IMR-90 (cell line): ENCODE results near the gene PISD. TPM values are rescaled to one million over a fixed set of nuclear protein-coding genes. Genes with fewer than 3 reads are reported as not detected.

ENCODE experiments used
- ATAC-seq: fragments of 200-7000 bp; cut with Tn5 transposase; 2 replicates; pipeline ENCODE4 v1.9.1; 2020; ENCODE audit warnings: low read depth, mild to moderate bottlenecking, moderate library complexity
- BruUV-seq: library from RNA; stranded (reverse); fragments of 400-500 nt; replicated peaks from 2 replicates; lab custom pipeline; 2021; lab: Mats Ljungman, UMichigan
- CTCF ChIA-PET: fragments of 300-600 bp; formaldehyde crosslinking; extraction: SDS; loops from one replicate; lab custom pipeline; 2021; ENCODE audit warnings: antibody characterized with exemption; lab: Yijun Ruan, JAX
- POLR2A ChIA-PET: fragments of 300-600 bp; sonication (Branson Sonifier 250); formaldehyde crosslinking; loops from one replicate; lab custom pipeline; 2022; ENCODE audit warnings: antibody characterized with exemption; ENCODE audit not compliant: unreplicated experiment; lab: Charles Lee
- DNase-seq: peaks from one replicate; pipeline ENCODE4 v3.0.0; 2013
- H2AFZ ChIP-seq: replicated peaks from 2 replicates; pipeline ENCODE3; 2013; ENCODE audit warnings: low read length, mild to moderate bottlenecking; ENCODE audit not compliant: poor library complexity
- H2AK5ac ChIP-seq: 2 replicates; pipeline ENCODE4 v1.6.1; 2013; ENCODE audit warnings: low read depth, low read length, inconsistent platforms
- H2AK9ac ChIP-seq: replicated peaks from 2 replicates; pipeline ENCODE3; 2013; ENCODE audit warnings: mild to moderate bottlenecking, low read depth, low read length, moderate library complexity; ENCODE audit not compliant: poor library complexity
- H2BK120ac ChIP-seq: 2 replicates; pipeline ENCODE4 v1.6.1; 2013; ENCODE audit warnings: low read depth, low read length, inconsistent platforms
- H2BK15ac ChIP-seq: 3 replicates; pipeline ENCODE4 v1.6.1; 2013; ENCODE audit warnings: low read depth, low read length, inconsistent platforms
- H2BK20ac ChIP-seq: 2 replicates; pipeline ENCODE4 v1.6.1; 2013; ENCODE audit warnings: low read depth, mild to moderate bottlenecking, inconsistent platforms, low read length, moderate library complexity
- H2BK5ac ChIP-seq: 2 replicates; pipeline ENCODE4 v1.6.1; 2013; ENCODE audit warnings: mild to moderate bottlenecking, low read depth, low read length, inconsistent platforms; ENCODE audit not compliant: poor library complexity, severe bottlenecking
- H3K14ac ChIP-seq: replicated peaks from 2 replicates; pipeline ENCODE4 v1.6.1; 2013; ENCODE audit warnings: low read depth, low read length, inconsistent platforms
- H3K18ac ChIP-seq: 2 replicates; pipeline ENCODE4 v1.6.1; 2013; ENCODE audit warnings: low read depth, low read length, control low read depth
- H3K23ac ChIP-seq: 2 replicates; pipeline ENCODE4 v1.6.1; 2013; ENCODE audit warnings: low read depth, low read length, inconsistent platforms
- H3K27ac ChIP-seq: 2 replicates; pipeline ENCODE4 v1.5.1; 2013; ENCODE audit warnings: mild to moderate bottlenecking, control low read depth, low read length; ENCODE audit not compliant: insufficient read depth
- H3K27me3 ChIP-seq: 2 replicates; pipeline ENCODE4 v1.6.1; 2013; ENCODE audit warnings: low read length; ENCODE audit not compliant: control insufficient read depth, insufficient read depth
- H3K36me3 ChIP-seq: 2 replicates; pipeline ENCODE4 v1.6.1; 2013; ENCODE audit warnings: low read length, mixed read lengths; ENCODE audit not compliant: control insufficient read depth, insufficient read depth
- H3K4ac ChIP-seq: 2 replicates; pipeline ENCODE4 v1.6.1; 2013; ENCODE audit warnings: low read depth, low read length, inconsistent platforms
- H3K4me1 ChIP-seq: 2 replicates; pipeline ENCODE4 v1.6.1; 2013; ENCODE audit warnings: low read length, mixed read lengths; ENCODE audit not compliant: control insufficient read depth, insufficient read depth
- H3K4me2 ChIP-seq: 2 replicates; pipeline ENCODE4 v1.6.1; 2013; ENCODE audit warnings: low read depth, mild to moderate bottlenecking, control low read depth, low read length, moderate library complexity
- H3K4me3 ChIP-seq: 2 replicates; pipeline ENCODE4 v1.5.1; 2013; ENCODE audit warnings: low read depth, mild to moderate bottlenecking, control low read depth, low read length, moderate library complexity; ENCODE audit not compliant: insufficient read depth
- H3K56ac ChIP-seq: 2 replicates; pipeline ENCODE4 v1.6.1; 2013; ENCODE audit warnings: low read length, inconsistent platforms; ENCODE audit not compliant: insufficient read depth; ENCODE audit errors: extremely low read depth
- H3K79me1 ChIP-seq, 2 experiments: 2 replicates each; pipeline ENCODE4 v1.6.1; 2013; ENCODE audit warnings: low read length in 2 of 2, inconsistent platforms in 1 of 2, low read depth in 1 of 2
- H3K9ac ChIP-seq: 2 replicates; pipeline ENCODE4 v1.6.1; 2013; ENCODE audit warnings: low read depth, low read length, control low read depth
- H3K9me1 ChIP-seq: 2 replicates; pipeline ENCODE4 v1.6.1; 2013; ENCODE audit warnings: low read length, inconsistent platforms; ENCODE audit not compliant: insufficient read depth
- H3K9me3 ChIP-seq: 2 replicates; pipeline ENCODE4 v1.6.1; 2013; ENCODE audit warnings: low read length; ENCODE audit not compliant: control insufficient read depth, insufficient read depth
- H4K20me1 ChIP-seq: 2 replicates; pipeline ENCODE4 v1.6.1; 2013; ENCODE audit warnings: low read length, inconsistent platforms; ENCODE audit not compliant: insufficient read depth
- H4K5ac ChIP-seq: 2 replicates; pipeline ENCODE4 v1.6.1; 2013; ENCODE audit warnings: mild to moderate bottlenecking, low read depth, low read length, control low read depth
- H4K8ac ChIP-seq, 2 experiments: 2 replicates each; pipeline ENCODE4 v1.6.1; 2013; ENCODE audit warnings: low read depth in 2 of 2, low read length in 2 of 2, control low read depth in 1 of 2, inconsistent platforms in 1 of 2
- H4K91ac ChIP-seq: 2 replicates; pipeline ENCODE4 v1.6.1; 2013; ENCODE audit warnings: low read depth, low read length, inconsistent platforms; ENCODE audit not compliant: insufficient read depth
- BHLHE40 ChIP-seq: fragments of 150-350 bp; IDR thresholded peaks from 2 replicates; pipeline ENCODE4 v1.6.1; 2016; ENCODE audit warnings: mild to moderate bottlenecking, low read depth, low read length
- CEBPB ChIP-seq: IDR thresholded peaks from 2 replicates; pipeline ENCODE4 v1.6.1; 2012; ENCODE audit warnings: low read depth, low read length, improper control_type of control experiment
- CHD1 ChIP-seq: IDR thresholded peaks from 2 replicates; pipeline ENCODE4 v1.6.1; 2012; ENCODE audit warnings: low read depth, low read length, improper control_type of control experiment
- FOS ChIP-seq: fragments of 150-350 bp; IDR thresholded peaks from 2 replicates; pipeline ENCODE4 v1.6.1; 2016; ENCODE audit warnings: low read depth, low read length
- MAFK ChIP-seq: IDR thresholded peaks from 2 replicates; pipeline ENCODE4 v1.6.1; 2012; ENCODE audit warnings: low read depth, low read length, improper control_type of control experiment
- MAZ ChIP-seq: IDR thresholded peaks from 2 replicates; pipeline ENCODE4 v1.6.1; 2012; ENCODE audit warnings: low read depth, mild to moderate bottlenecking, low read length, improper control_type of control experiment, moderate library complexity, borderline replicate concordance
- MXI1 ChIP-seq: IDR thresholded peaks from 2 replicates; pipeline ENCODE4 v1.6.1; 2012; ENCODE audit warnings: low read depth, mild to moderate bottlenecking, low read length, moderate library complexity, borderline replicate concordance
- NFE2L2 ChIP-seq: fragments of 150-350 bp; IDR thresholded peaks from 2 replicates; pipeline ENCODE4 v1.6.1; 2016; ENCODE audit warnings: low read depth, mild to moderate bottlenecking, low read length
- POLR2A ChIP-seq: IDR thresholded peaks from 2 replicates; pipeline ENCODE4 v1.6.1; 2012; ENCODE audit warnings: mild to moderate bottlenecking, low read depth, low read length
- RAD21 ChIP-seq: IDR thresholded peaks from 2 replicates; pipeline ENCODE4 v1.6.1; 2012; ENCODE audit warnings: low read length, improper control_type of control experiment
- RCOR1 ChIP-seq: IDR thresholded peaks from 2 replicates; pipeline ENCODE4 v1.6.1; 2012; ENCODE audit warnings: mild to moderate bottlenecking, low read length, improper control_type of control experiment; ENCODE audit not compliant: insufficient replicate concordance
- RFX5 ChIP-seq: IDR thresholded peaks from 2 replicates; pipeline ENCODE4 v1.8.0; 2012; ENCODE audit warnings: low read depth, mild to moderate bottlenecking, low read length, moderate library complexity
- SMC3 ChIP-seq: fragments of 150-350 bp; IDR thresholded peaks from 2 replicates; pipeline ENCODE4 v1.6.1; 2016; ENCODE audit warnings: low read depth, mild to moderate bottlenecking, antibody characterized with exemption, low read length, moderate library complexity
- WGBS, 2 experiments: methylation state at CpG; one replicate each; pipeline versions ENCODE4 v1.1.5 to v1.1.7; 2013; ENCODE audit warnings: missing lambda C conversion rate in 2 of 2; ENCODE audit not compliant: insufficient read length in 1 of 2; ENCODE audit errors: extremely low coverage in 2 of 2; 5-methylcytosine and 5-hydroxymethylcytosine counted together
- dilution Hi-C: fragments of 300-500 bp; cut with HindIII; formaldehyde crosslinking; loops from one replicate; pipeline ENCODE4 v1.14.3; 2018; ENCODE audit warnings: low sequenced_read_pairs; ENCODE audit not compliant: unreplicated experiment
- in situ Hi-C: fragments of 300-500 bp; cut with MboI; formaldehyde crosslinking; loops from 3 replicates; pipeline ENCODE4 v1.14.3; 2019; ENCODE audit warnings: low sequenced_read_pairs, inconsistent platforms, mixed read lengths
- intact Hi-C: fragments of 100-400 bp; cut with micrococcal nuclease; formaldehyde crosslinking; loops from 2 replicates; pipeline ENCODE4 v1.10.0; 2022
- polyA plus RNA-seq, 3 experiments: library from polyadenylated mRNA; depleted of rRNA; stranded (reverse); fragments of >200 nt; gene quantifications; 2 replicates each; pipeline ENCODE4 v1.2.3, GENCODE V29; 2012; ENCODE audit warnings: low replicate concordance in 1 of 3
- total RNA-seq: library from RNA; depleted of rRNA; stranded (reverse); fragments of >200 nt; gene quantifications from 2 replicates; pipeline ENCODE4 v1.2.3, GENCODE V29; 2012
- TF ChIP-seq, protein P1 (sequence below): fragments of 150-350 bp; IDR thresholded peaks from 2 replicates; pipeline ENCODE4 v1.6.1; 2017; ENCODE audit warnings: mild to moderate bottlenecking, antibody characterized with exemption, low read length, low read depth
- TF ChIP-seq, protein P2 (sequence below): fragments of 150-350 bp; IDR thresholded peaks from 2 replicates; pipeline ENCODE4 v1.6.1; 2016; ENCODE audit warnings: low read depth, mild to moderate bottlenecking, low read length, moderate library complexity, borderline replicate concordance
- TF ChIP-seq, protein P3 (sequence below): conservative IDR thresholded peaks from 2 replicates; pipeline ENCODE4 v1.5.1; 2012; ENCODE audit warnings: mild to moderate bottlenecking, low read depth, low read length, improper control_type of control experiment

PISD gene
- total and polyA plus RNA-seq, 2 of the 4 experiments (the other 2 are of a cell fraction) = 34.1 to 48.8 TPM

DNA sequence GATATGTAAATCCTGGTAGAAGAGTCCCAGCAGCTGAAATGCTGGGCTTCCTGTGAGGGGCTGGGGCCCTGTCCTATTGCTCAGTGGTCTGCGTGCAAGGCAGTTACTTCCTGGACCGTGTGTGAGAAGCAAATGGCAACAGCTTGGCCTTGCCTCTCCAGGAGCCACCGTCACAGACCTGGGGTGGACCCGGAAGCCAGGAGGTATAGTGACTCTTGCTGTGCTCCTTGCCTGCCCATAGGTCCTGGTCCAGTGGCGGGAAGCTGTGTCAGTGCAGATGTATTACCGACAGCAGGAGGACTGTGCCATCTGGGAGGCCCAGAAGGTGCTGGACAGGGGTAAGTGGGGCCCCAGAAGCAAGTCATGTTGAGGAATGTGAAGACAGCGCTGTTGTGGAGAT lies 54.3 kb downstream of the PISD start:
- peaks cover 2% of the 10 kb centered on the region; the same call in 1 of the 2 replicates for H3K36me3 ChIP-seq
- H3K4me3 ChIP-seq = no peak overlapping the region
- H3K27ac ChIP-seq = no peak overlapping the region
- POLR2A ChIA-PET = no interaction called here
- H3K79me1 ChIP-seq = no peaks in the 10 kb centered on the region
- TF ChIP-seq, protein P1, sequence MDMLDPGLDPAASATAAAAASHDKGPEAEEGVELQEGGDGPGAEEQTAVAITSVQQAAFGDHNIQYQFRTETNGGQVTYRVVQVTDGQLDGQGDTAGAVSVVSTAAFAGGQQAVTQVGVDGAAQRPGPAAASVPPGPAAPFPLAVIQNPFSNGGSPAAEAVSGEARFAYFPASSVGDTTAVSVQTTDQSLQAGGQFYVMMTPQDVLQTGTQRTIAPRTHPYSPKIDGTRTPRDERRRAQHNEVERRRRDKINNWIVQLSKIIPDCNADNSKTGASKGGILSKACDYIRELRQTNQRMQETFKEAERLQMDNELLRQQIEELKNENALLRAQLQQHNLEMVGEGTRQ = no peak
- no peak for TF ChIP-seq NFE2L2
- TF ChIP-seq POLR2A = no peak
- no peak for TF ChIP-seq MAFK
- TF ChIP-seq, protein P2, sequence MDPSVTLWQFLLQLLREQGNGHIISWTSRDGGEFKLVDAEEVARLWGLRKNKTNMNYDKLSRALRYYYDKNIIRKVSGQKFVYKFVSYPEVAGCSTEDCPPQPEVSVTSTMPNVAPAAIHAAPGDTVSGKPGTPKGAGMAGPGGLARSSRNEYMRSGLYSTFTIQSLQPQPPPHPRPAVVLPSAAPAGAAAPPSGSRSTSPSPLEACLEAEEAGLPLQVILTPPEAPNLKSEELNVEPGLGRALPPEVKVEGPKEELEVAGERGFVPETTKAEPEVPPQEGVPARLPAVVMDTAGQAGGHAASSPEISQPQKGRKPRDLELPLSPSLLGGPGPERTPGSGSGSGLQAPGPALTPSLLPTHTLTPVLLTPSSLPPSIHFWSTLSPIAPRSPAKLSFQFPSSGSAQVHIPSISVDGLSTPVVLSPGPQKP = no peak
- TF ChIP-seq CEBPB = no peak
- no peak for TF ChIP-seq FOS
- TF ChIP-seq RFX5 = no peak
- no peak for TF ChIP-seq SMC3
- no peak for TF ChIP-seq RCOR1
- no peak for TF ChIP-seq MAZ
- no peak for TF ChIP-seq CHD1
- TF ChIP-seq, protein P3, sequence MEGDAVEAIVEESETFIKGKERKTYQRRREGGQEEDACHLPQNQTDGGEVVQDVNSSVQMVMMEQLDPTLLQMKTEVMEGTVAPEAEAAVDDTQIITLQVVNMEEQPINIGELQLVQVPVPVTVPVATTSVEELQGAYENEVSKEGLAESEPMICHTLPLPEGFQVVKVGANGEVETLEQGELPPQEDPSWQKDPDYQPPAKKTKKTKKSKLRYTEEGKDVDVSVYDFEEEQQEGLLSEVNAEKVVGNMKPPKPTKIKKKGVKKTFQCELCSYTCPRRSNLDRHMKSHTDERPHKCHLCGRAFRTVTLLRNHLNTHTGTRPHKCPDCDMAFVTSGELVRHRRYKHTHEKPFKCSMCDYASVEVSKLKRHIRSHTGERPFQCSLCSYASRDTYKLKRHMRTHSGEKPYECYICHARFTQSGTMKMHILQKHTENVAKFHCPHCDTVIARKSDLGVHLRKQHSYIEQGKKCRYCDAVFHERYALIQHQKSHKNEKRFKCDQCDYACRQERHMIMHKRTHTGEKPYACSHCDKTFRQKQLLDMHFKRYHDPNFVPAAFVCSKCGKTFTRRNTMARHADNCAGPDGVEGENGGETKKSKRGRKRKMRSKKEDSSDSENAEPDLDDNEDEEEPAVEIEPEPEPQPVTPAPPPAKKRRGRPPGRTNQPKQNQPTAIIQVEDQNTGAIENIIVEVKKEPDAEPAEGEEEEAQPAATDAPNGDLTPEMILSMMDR = no peak
- no peak for TF ChIP-seq BHLHE40
- no peak for TF ChIP-seq RAD21
- TF ChIP-seq MXI1 = no peak
- H3K18ac ChIP-seq = no peak overlapping the region
- no peak overlapping the region for H2BK20ac ChIP-seq
- no peak overlapping the region for H3K14ac ChIP-seq
- H4K20me1 ChIP-seq = no peaks in the 10 kb centered on the region
- 82% methylated on average over 5 of the region's 7 CpGs; no CpG with 5 or more reads in 1 of the 2 experiments for WGBS, 2 experiments
- ATAC-seq = no peak
- CTCF ChIA-PET = no interaction called here
- peaks cover 16% of the 10 kb centered on the region for H3K9me1 ChIP-seq
- H4K91ac ChIP-seq = no peak overlapping the region
- H3K4ac ChIP-seq = no peak overlapping the region
- no peak overlapping the region for H2BK15ac ChIP-seq
- H3K9me3 ChIP-seq = no peaks in the 10 kb centered on the region
- dilution Hi-C loops (no loop called here), in situ Hi-C loops (no loop called here), intact Hi-C loops (no loop called here)
- no peak overlapping the region for H3K23ac ChIP-seq
- H3K4me2 ChIP-seq = no peak overlapping the region
- H2BK5ac ChIP-seq = no peak overlapping the region
- no peaks in the 10 kb centered on the region for H3K27me3 ChIP-seq
- H3K9ac ChIP-seq = no peak overlapping the region
- no TSS peak for BruUV-seq
- H4K8ac ChIP-seq = no peak overlapping the region
- H3K4me1 ChIP-seq = peaks cover 13% of the 10 kb centered on the region
- DNase-seq = no peak
- no peak overlapping the region for H3K56ac ChIP-seq
- H2AK9ac ChIP-seq = no peak overlapping the region
- no peak overlapping the region for H2AFZ ChIP-seq
- H2BK120ac ChIP-seq = no peak overlapping the region
- no peak overlapping the region for H2AK5ac ChIP-seq
- no peak overlapping the region for H4K5ac ChIP-seq
